ENCODE measurements around the gene PLEKHB2. TPM values are rescaled to one million over a fixed set of nuclear protein-coding genes. Genes with fewer than 3 reads are reported as not detected.

The PLEKHB2 gene
- total and polyA plus RNA-seq, 9 of the 15 experiments (the other 6 are each of a cell fraction or from before 2014, with no cell fraction given), result 41.3 to 71.5 (median 50.2) TPM

DNA sequence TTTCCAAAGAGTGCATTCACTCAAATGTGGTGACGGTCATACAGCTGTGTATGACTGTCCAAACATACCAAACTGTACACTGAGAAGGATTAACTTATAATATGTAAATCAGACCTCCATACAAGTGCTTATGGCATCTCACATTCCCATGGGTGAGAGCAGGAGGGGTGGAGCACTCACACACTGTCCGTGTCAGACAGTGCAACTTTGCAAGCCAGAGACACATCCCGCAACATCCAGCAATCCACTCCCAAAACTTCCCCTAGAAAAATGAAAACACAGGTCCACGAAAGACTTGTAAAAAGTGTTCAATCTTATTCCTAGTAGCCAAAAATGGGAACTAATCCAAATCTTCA, 48.2 kb upstream of the PLEKHB2 start:
- BruUV-seq (replicated peaks), result no TSS peak
- CTCF ChIA-PET (ENCODE audit: low intra/inter-chr PET ratio), result no interaction called here

More for the DNA sequence above, 48.2 kb upstream of the PLEKHB2 start:
- no peak overlapping the region for H3K4me2 ChIP-seq (ENCODE audit: insufficient read depth, low read length)
- no peak overlapping the region for H2AFZ ChIP-seq (ENCODE audit: low read depth, low read length)
- no peak overlapping the region for H3K9ac ChIP-seq (ENCODE audit: insufficient read depth in 1 of 2, low read depth in 2 of 2, low read length in 2 of 2)
- no peaks in the 10 kb centered on the region; a peak in 1 of 5 replicates for H3K4me1 ChIP-seq (replicated peaks in 1 of 2; ENCODE audit: control insufficient read depth in 2 of 2, insufficient read depth in 2 of 2, low read length in 2 of 2)
- peaks cover 58% of the 10 kb centered on the region for H3K79me2 ChIP-seq (ENCODE audit: control insufficient read depth, insufficient read depth, low read length)
- intact Hi-C loops (cut with micrococcal nuclease) (no loop called here), in situ Hi-C loops (cut with MboI) (no loop called here)
- TF ChIP-seq SMARCB1 (IDR thresholded peaks at IDR 0.05; ENCODE audit: insufficient read length, low read depth), result no peak
- TF ChIP-seq, protein P1, sequence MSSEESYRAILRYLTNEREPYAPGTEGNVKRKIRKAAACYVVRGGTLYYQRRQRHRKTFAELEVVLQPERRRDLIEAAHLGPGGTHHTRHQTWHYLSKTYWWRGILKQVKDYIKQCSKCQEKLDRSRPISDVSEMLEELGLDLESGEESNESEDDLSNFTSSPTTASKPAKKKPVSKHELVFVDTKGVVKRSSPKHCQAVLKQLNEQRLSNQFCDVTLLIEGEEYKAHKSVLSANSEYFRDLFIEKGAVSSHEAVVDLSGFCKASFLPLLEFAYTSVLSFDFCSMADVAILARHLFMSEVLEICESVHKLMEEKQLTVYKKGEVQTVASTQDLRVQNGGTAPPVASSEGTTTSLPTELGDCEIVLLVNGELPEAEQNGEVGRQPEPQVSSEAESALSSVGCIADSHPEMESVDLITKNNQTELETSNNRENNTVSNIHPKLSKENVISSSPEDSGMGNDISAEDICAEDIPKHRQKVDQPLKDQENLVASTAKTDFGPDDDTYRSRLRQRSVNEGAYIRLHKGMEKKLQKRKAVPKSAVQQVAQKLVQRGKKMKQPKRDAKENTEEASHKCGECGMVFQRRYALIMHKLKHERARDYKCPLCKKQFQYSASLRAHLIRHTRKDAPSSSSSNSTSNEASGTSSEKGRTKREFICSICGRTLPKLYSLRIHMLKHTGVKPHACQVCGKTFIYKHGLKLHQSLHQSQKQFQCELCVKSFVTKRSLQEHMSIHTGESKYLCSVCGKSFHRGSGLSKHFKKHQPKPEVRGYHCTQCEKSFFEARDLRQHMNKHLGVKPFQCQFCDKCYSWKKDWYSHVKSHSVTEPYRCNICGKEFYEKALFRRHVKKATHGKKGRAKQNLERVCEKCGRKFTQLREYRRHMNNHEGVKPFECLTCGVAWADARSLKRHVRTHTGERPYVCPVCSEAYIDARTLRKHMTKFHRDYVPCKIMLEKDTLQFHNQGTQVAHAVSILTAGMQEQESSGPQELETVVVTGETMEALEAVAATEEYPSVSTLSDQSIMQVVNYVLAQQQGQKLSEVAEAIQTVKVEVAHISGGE (CRISPR knock-in tag; IDR thresholded peaks at IDR 0.05), result no peak
- no peak for TF ChIP-seq TEAD1 (CRISPR knock-in tag; IDR thresholded peaks at IDR 0.05)
- TF ChIP-seq PRPF4 (IDR thresholded peaks at IDR 0.05; ENCODE audit: insufficient read depth, low read depth, low read length, poor library complexity, severe bottlenecking), result no peak
- TF ChIP-seq CBFA2T2 (conservative IDR thresholded peaks at IDR 0.05), result no peak
- 94% methylated on average over 3 of the region's 4 CpGs for WGBS (ENCODE audit: insufficient coverage, low coverage, missing lambda C conversion rate)
- FAIRE-seq, result no peak
- H3K9me1 ChIP-seq (ENCODE audit: control insufficient read depth, insufficient read depth, low read length), result no peaks in the 10 kb centered on the region
- no peak overlapping the region for H3K27ac ChIP-seq (ENCODE audit: extremely low read depth, low read depth, low read length)
- H3K36me3 ChIP-seq (ENCODE audit: control insufficient read depth, insufficient read depth, low read length), result peaks cover 81% of the 10 kb centered on the region
- POLR2A ChIA-PET, result no interaction called here
- H3K9me3 ChIP-seq (replicated peaks; ENCODE audit: control insufficient read depth, insufficient read depth, low read depth, low read length), result no peaks in the 10 kb centered on the region
- H3K27me3 ChIP-seq (ENCODE audit: control insufficient read depth in 2 of 2, insufficient read depth in 2 of 2, low read length in 2 of 2), result no peaks in the 10 kb centered on the region
- no peak overlapping the region for H3K4me3 ChIP-seq
- peaks cover 20% of the 10 kb centered on the region; the same call in 1 of the 2 replicates for H4K20me1 ChIP-seq (replicated peaks; ENCODE audit: control insufficient read depth, insufficient read depth, low read length)
- ATAC-seq, result no peak
- DNase-seq (ENCODE audit: extremely low read depth in 1 of 4, low spot score in 3 of 4), result no peak
